HG02840 (cell line): ENCODE measurements around the gene TBC1D24.
A peak's percentile ranks its signal among the peaks of the same experiment; 100 is the strongest.

ENCODE experiments used
- ATAC-seq: cut with Tn5 transposase; IDR thresholded peaks from one replicate; pipeline ENCODE4 v1.9.1; 2021; ENCODE audit warnings: mild to moderate bottlenecking, moderate library complexity, moderate number of reproducible peaks; ENCODE audit not compliant: unreplicated experiment, low FRiP score

Gene TBC1D24

DNA sequence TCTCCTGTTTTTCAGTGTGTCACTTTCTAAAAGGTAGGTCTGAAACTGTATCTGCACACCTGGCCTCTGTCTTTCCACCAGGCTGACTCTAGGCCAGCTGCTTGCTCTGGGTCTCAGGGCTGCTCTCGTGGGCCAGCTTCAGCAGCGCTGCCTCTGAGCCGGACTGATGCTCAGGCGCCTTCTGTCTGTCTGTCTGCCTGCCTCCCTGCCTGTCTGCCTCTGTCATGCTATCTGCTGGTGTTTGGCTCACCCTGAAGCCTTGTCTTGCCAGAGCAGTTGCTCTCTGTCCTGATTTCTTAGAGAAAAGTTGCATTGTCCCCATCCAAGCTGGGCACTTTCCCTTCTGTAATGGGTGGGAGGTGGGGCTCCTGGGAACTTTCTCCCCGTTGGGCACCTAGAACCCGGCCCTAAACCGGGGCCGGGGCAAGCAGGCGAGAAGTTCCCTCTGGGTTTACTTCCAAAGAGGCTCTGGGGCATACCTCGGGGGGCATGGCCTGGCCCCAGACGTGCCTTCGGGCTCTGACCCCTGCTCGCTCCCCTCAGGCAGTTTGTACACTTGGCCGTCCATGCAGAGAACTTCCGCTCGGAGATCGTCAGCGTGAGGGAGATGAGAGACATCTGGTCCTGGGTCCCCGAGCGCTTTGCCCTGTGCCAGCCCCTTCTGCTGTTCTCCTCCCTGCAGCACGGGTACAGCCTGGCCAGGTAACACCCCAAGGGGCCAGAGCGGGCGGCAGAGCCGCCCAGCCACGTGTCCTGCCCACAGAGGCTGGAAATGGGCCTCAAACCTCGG is 23.0 kb downstream of the TBC1D24 start:
- no peak for ATAC-seq

DNA sequence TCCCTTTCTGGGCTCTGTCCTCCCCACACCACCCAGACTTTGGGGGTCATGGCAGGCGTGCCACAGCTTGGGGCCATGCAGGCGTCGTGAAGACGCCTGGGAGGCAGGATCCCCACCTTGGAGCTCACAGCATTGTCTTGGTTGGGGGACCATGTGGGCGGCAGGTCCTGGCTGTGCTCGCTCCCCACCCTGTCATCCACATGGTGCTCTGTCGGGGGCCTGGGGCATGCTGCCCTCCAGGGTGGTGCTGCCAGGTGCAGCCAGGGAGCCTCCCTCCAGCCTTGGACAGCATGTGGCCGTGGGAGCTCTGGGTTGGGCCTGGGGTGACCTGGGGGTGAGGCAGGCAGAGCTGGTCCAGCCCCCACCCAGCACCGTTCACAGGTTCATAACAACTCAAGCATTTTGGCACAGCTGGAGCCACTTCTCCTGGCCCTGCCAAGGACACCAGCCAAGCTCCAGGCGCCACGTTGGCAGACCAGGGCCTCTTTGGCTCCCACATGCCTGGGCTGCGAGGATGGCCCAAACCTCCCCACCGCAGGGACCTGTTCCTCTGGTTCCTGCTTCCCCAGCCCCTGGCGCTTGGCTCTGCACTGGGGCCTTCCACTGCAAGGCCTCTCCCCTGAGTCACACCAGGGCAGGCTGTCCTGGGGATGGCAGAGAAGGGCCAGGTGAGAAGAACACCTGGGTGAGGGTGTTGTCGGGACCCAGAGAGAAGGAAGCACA is 23.8 kb downstream of the TBC1D24 start:
- ATAC-seq, result no peak

GRCh38 chr16:2499454-2499853 is 24.5 kb downstream of the TBC1D24 start:
- ATAC-seq, result no peak

GRCh38 chr16:2499890-2500429 is 25.0 kb downstream of the TBC1D24 start:
- ATAC-seq, result no peak

DNA sequence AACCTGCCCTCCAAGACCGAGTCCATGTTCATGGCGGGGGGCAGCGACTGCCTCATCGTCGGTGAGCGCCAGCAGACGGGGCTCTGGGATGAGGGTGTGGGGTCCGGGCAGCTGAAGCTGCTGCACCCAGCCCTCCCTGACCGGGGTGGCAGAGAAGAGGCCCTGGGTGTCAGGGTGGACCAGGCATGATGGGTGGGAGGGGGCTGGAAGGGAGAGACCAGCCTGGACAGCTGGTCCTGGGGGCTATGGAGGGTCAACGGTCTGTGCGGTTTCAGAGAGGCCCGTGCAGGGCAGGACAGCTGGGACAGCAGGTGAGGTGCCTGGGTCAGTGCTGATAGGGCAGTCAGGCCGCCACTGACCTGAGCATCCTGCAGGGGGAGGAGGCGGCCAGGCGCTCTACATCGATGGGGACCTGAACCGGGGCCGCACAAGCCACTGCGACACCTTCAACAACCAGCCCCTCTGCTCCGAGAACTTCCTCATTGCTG is 25.5 kb downstream of the TBC1D24 start:
- ATAC-seq, result no peak

GRCh38 chr16:2500918-2501750 is 26.2 kb downstream of the TBC1D24 start:
- no peak for ATAC-seq

DNA sequence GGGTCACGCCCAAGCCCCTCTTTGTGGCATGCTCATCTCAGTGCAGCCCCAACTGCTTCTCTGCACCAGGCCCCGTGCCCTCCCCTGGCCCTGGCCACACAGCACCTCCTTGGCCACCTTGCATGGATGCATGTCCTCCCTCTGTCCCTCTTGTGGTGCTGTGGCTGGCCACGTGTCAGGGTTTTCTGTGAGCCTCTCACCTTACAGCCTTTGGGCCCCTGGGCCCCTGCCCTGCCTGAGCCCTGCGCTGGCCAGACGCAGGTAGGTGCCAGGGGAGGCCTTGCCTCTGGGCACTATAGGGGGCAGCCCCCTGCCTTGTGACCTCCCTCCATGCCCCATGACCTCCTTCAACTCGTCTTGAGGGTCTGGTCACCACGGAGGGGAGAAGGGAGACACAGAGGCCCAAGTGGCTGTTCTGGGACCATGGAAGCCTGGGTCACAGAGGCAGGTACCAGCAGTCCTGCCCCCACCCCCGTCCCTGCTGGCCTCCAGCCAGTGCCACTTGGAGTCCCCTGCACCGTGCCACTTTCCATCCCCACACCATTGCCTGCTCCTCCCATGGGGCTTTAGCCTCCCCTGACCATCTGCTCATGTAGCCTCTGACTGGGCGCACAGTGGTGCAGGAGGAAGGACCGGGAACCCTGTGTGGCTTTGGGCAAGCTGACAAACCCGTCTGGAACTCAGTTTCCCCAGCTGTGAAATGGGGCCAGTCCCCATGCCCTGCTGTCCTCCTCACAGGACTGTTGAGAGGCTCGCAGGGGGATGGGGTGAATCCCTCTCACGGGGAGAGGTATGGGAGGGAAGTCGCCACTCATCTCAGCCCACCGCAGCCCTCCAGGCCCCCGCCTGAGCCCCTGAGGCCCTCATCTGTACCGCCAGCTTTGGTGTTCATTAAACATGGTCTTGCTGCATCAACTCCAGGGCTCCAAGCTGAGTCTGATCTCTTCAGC is 27.3 kb downstream of the TBC1D24 start:
- ATAC-seq, result no peak

DNA sequence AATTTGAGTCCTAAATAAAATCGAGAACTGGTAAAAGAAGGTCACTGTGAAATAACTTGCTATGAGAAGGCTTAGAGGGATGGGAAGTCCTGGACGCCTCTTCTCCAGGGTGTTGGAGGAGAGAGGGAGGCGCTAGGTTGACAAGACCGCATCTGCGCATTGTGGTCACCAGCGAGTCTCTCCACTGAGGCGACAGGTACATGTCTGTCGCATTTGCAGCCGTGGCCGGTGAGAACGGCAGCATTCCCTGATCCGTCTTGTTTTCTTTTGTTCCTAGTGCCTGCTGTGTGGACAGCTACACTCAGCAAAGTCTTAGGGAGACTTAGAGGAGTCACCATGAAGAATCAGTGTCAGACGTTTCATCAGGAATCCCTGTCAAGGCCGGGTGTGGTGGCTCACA is 30.8 kb downstream of the TBC1D24 start:
- no peak for ATAC-seq

- no peak for ATAC-seq
Observed at GRCh38 chr16:2507052-2507659, 32.2 kb downstream of the TBC1D24 start.

- ATAC-seq, result no peak
Observed at GRCh38 chr16:2507665-2508064, 32.7 kb downstream of the TBC1D24 start.

DNA sequence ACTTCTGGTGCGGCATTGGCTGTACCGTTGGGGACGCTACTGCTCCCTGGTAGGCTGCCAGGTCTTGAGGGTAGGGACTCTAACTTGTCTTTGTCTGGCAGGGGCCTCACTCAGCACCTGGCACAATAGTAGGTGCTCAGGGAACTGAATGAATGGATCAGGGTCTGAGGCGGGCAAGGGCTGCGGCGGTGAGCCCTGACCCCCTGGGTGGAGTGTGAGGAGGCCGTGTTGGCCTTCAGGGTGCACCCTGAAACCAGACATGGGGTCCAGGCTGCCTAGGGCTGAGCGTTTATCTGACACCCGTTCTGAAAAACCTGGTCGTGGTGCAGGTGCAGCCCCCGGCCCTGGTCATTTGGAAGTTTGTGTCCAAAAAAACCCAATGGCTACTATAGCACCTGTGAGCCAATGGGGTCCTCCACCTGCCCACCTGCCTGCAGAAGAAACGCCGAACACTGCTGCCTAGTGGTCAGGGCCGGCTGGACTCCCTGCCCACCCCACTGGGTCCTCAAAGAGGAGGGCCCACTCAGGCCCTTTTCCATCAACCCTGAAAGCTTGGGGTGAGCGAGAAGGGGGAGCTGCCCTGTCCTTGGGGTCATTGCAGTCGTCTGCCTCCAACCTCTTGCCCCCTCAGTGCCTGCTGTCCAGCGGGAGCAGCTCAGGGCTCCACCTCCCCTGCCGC is 33.9 kb downstream of the TBC1D24 start:
- no peak for ATAC-seq

DNA sequence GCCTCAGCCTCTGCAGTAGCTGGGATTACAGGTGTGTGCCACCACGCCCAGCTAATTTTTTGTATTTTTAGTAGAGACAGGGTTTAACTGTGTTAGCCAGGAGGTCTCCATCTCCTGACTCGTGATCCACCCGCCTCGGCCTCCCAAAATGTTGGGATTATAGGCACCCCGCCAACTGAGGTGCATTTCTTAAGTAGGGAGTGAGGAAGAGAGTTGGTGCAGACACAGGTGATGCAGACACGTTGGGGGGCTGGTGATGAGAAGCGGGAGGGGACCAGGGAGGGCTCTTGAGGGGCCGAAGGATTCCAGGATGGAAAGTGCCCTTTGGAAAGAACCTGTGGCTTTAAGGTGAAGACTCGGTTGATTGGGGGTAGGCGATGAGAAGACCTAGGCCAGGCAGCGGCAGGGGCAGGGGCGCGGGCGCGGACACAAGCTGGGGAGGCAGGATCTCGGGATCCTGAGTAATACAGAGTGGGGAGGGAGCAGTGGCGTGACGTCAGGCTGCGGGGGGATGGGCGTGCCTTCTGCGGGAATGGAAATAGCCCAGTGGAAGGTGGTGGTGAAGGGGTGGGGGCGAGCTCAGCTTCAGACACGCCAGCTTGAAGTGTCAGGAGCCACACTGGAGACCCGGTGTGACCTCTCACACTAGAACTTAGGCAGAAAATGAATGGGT is 36.3 kb downstream of the TBC1D24 start:
- ATAC-seq, result no peak

GRCh38 chr16:2511996-2512734 is 37.2 kb downstream of the TBC1D24 start:
- ATAC-seq, result no peak

DNA sequence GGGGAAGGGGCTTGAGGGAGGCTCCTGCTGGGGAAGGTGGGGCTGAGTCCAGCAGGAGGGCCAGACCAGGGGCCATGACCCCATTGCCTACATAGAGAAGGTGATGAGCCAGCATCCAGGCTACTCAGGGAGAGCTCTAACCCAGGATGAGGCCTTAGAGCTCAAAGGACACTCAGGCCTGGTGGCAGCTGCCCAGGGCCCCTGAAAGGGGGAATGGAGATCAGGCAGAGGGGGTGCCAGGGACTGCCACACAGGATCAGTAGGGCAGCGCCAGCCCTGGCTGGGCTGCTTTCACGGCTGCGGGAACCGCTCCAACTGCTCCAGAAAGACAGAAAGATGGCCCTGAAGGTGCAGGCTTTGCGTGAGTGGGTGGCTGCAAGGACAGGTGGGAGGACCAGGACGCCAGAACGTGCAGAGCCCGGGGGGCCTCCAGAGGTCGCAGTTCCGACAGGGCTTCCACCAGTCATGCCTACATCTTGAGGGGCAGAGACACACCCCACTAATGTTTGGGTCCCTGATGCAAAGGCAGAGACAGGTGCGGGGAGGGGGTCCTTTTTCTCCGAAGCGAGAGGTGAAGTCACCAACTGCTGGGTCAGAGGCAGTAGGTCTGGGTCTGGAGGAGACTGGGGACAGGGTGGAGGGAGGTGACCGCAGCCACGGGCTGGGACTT is 37.9 kb downstream of the TBC1D24 start:
- no peak for ATAC-seq

GRCh38 chr16:2513405-2514332 is 38.7 kb downstream of the TBC1D24 start, which contains the start of gene ATP6V0C:
Gene ATP6V0C, plus strand, starts transcription at chr16:2513952. Its CDS starts 152 bp downstream, at chr16:2514104.
- ATAC-seq, result peak; percentile 66
